Right ventricle myocardium inferior (tissue), 1 donor: Measurements from ENCODE around the gene BANF2. TPM values are rescaled to one million over a fixed set of nuclear protein-coding genes. Genes with fewer than 3 reads are reported as not detected.
A peak's percentile ranks its signal among the peaks of the same experiment; 100 is the strongest.
"Not testable (repeated sequence)": the region's sequence is repeated elsewhere in the genome, so short reads cannot be mapped to it uniquely, and the experiment has no call there.

Experiments
- ATAC-seq: fragments of 200-7000 bp; cut with Tn5 transposase; one replicate; pipeline ENCODE4 v1.9.1; 2020; ENCODE audit warnings: mild to moderate bottlenecking, moderate library complexity
- DNase-seq: peaks from one replicate; pipeline ENCODE4 v3.0.0; 2021; ENCODE audit errors: missing footprints
- intact Hi-C: fragments of 100-400 bp; cut with DNase I; formaldehyde crosslinking; loops from one replicate; pipeline ENCODE4 v1.11.0; 2022
- total RNA-seq: library from RNA; stranded (reverse); fragmentation: NEBNext Ultra II Directional; extraction: Animal tissue kit (Norgen Biotek cat#: 25700); gene quantifications from one replicate; pipeline ENCODE4 v1.2.1, GENCODE V29; 2021
- donor health status: DM: no; HTN: yes; CAD: no; lungs with severe emphysema.

Gene BANF2
- total RNA-seq, 1 donor from 2014 or later = not detected

DNA sequence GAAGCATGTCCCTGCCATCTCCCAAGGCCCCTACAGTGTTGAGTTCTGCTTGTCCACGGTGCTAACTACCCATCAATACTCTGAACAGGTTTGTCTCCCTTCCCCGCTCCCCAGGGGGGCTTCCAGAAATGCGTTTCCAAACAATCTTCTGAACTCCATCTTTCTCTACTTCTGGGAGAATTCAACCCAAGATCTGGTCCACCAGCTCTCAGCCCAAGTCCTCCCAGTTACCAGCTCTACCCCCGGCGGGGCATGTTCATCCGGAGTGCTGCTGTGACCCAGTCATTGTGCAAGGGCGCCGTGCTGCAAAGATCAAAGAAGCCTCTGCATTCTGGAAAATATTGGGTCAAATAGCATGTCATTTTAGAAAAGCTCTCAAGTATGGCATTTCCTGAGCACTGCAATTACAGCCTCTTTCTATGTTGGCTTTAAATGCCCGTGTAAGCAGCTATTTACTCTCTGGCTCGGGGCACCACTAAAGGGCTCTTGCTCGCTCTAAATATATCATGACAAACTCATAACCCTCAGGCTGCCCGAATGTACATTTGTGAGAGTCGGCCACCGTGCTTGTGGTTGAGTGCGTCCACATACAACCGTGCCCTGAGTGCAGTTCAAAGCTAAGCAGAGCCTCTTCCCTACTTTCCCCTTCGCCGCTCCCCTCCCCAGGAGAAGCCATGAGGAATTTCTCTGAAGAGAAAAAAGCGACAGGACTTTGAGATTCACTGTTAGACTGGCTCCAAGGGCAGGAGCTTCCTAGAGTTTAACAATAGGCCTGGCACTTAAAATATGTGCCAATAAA, 71.6 kb downstream of the BANF2 start:
- DNase-seq (no peak), ATAC-seq (peak; percentile 43)
- intact Hi-C loops = no loop called here

- ATAC-seq (no peak), DNase-seq (no peak)
- intact Hi-C loops = no loop called here
These were observed 72.2 kb downstream of the BANF2 start for GRCh38 chr20:17772005-17772343.

DNA sequence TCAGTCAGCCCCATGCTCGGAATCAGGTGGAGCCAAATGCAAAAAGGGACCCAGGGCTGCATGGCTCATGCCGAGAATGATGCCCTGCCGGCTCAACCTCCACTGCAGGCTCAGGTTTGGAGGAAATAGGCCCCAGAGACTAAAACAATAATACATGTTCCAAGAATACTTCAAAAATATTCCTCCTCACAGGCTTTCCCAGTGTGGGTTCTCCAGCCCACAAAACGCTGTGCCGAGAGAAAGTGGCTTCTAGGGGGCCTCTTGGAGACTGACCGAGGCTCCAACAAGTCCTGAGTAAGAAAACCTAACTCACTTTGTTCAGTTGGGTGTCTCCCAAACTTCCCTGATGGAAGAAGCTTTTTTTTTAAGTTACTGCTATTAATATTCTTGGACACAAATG, 73.9 kb downstream of the BANF2 start:
- intact Hi-C loops = no loop called here
- DNase-seq (no peak), ATAC-seq (no peak)

- DNase-seq (no peak), ATAC-seq (no peak)
- intact Hi-C loops = no loop called here
These were observed 75.8 kb downstream of the BANF2 start for GRCh38 chr20:17775600-17775999.

DNA sequence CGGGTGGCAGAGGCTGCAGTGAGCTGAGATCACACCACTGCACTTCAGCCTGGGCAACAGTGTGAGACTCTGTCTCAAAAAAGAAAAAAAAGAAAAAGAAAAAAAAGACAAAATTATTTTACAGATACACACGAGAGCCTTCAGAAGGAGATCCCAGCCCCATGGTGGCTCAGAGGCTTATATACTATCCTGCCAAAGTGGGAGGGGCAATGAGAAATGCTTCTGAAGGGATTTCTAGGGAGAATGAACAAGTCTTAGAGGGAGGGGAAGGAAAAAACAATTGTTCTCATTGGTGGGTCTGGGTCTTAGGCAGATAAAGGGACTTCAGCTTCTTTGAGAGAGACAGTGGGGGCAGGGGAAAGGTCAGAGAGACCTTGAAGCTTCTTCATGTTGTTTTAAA, 76.8 kb downstream of the BANF2 start:
- ATAC-seq = no peak
- intact Hi-C loops = no loop called here
- DNase-seq = no peak

GRCh38 chr20:17779011-17779410, 79.2 kb downstream of the BANF2 start:
- ATAC-seq, intact Hi-C loops, DNase-seq: not testable (repeated sequence)

GRCh38 chr20:17782768-17783167, 83.0 kb downstream of the BANF2 start:
- DNase-seq = no peak
- ATAC-seq = no peak
- intact Hi-C loops = no loop called here

- ATAC-seq = no peak
- intact Hi-C loops = no loop called here
These were observed 83.9 kb downstream of the BANF2 start for GRCh38 chr20:17783671-17784070.

DNA sequence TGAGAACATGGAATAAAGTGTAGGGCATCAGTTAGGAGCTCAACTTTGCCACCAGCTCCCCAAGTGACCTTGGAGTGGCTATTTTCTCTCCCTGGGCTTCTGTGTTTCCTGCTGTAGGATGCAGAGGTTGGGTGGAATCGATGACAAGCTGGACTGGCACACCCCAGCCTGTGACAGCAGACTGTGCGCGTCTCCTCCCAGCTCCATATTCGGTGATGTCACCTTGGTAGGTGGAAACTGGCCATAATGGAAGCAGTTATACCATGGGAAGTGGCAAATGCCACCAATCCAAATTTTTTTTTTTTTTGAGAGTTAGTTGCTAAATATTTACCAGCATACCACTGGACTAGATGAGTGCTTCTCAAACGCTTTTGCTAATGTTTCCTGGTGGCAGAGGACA, 85.2 kb downstream of the BANF2 start:
- intact Hi-C loops = no loop called here
- ATAC-seq (no peak), DNase-seq (no peak)

More at GRCh38 chr20:17783671-17784070, 83.9 kb downstream of the BANF2 start:
- DNase-seq = no peak

Other genes with a start within 250 kb of the BANF2 start
- 0.57 TPM for gene BFSP1, start 168.6 kb upstream of the BANF2 start, total RNA-seq
- gene DSTN, start 129.9 kb upstream of the BANF2 start, total RNA-seq = 865 TPM
- 38.5 TPM for gene RRBP1, start 17.7 kb upstream of the BANF2 start, total RNA-seq